ENCODE data around the gene TMEM106C. TPM values are rescaled to one million over a fixed set of nuclear protein-coding genes. Genes with fewer than 3 reads are reported as not detected.

The TMEM106C gene
- total RNA-seq, 2 donors from 2014 or later, result 54.6 to 91.1 TPM

DNA sequence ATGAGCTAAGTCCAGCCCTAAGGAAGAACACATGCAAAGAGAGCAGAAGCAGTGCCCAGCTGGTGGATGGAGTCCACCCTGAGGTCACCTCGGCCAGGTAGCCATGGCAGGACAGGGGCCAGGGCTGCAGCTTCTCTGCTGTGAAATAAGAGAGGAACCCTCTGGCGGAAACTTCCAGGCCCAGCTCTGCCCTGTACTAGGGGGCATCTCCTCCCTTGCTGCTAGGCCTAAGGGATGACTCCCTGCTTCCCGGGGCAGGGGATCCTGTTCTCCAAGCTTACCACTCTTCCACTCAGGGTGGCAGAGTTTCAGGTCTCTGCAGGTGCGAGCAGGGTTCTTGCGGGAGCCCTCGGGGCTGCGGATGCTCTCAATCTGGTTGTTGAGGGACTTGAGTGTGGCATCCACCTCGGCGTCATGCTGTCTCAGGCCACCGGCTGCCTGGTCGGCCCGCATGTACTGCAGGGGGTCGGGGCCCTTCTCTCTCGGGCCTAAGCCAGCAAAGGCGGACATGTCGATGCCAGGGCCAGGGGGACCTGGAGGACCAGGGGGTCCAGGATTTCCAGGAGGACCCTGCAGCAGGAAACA, 11.7 kb downstream of the TMEM106C start:
- no peak overlapping the region for H3K27ac ChIP-seq
- no peak overlapping the region for H3K4me3 ChIP-seq
- WGBS, result 96% methylated on average over 16 of the region's 16 CpGs
- H3K4me1 ChIP-seq (replicated peaks), result no peaks in the 10 kb centered on the region
- intact Hi-C loops (cut with DNase I), result no loop called here
- no peak for DNase-seq (ENCODE audit: low spot score)
- H3K36me3 ChIP-seq, result no peaks in the 10 kb centered on the region
- no peak for TF ChIP-seq POLR2AphosphoS5 (IDR thresholded peaks at IDR 0.05)
- TF ChIP-seq, protein P1, sequence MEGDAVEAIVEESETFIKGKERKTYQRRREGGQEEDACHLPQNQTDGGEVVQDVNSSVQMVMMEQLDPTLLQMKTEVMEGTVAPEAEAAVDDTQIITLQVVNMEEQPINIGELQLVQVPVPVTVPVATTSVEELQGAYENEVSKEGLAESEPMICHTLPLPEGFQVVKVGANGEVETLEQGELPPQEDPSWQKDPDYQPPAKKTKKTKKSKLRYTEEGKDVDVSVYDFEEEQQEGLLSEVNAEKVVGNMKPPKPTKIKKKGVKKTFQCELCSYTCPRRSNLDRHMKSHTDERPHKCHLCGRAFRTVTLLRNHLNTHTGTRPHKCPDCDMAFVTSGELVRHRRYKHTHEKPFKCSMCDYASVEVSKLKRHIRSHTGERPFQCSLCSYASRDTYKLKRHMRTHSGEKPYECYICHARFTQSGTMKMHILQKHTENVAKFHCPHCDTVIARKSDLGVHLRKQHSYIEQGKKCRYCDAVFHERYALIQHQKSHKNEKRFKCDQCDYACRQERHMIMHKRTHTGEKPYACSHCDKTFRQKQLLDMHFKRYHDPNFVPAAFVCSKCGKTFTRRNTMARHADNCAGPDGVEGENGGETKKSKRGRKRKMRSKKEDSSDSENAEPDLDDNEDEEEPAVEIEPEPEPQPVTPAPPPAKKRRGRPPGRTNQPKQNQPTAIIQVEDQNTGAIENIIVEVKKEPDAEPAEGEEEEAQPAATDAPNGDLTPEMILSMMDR (IDR thresholded peaks at IDR 0.05), result no peak
- TF ChIP-seq POLR2A (IDR thresholded peaks at IDR 0.05), result no peak
- H3K27me3 ChIP-seq (replicated peaks; ENCODE audit: insufficient read depth), result no peaks in the 10 kb centered on the region
- H3K9me3 ChIP-seq, result no peaks in the 10 kb centered on the region

DNA sequence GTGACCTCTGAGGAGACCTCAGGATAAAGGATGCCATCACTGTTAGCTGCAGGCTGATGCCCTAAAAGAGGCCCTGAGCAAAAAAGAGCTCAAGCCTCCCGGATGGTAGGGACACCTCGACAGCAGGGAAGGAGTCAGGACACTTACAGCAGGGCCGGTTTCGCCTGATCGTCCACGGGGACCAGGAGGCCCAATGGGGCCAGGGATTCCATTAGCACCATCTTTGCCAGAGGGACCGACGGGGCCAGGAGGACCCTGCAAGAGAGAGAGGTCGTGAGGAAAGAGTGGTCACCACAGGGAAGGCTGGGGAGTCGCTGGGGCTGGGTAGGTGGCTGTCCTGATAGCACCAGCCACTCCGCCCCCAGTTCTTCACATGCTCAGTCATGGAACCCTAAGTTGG, 12.4 kb downstream of the TMEM106C start:
- no peaks in the 10 kb centered on the region for H3K27me3 ChIP-seq (replicated peaks; ENCODE audit: insufficient read depth)
- no peaks in the 10 kb centered on the region for H3K9me3 ChIP-seq
- H3K27ac ChIP-seq, result no peak overlapping the region
- no peak for DNase-seq (ENCODE audit: low spot score)
- WGBS, result 92% methylated on average over 11 of the region's 11 CpGs
- H3K4me1 ChIP-seq (replicated peaks), result no peaks in the 10 kb centered on the region
- TF ChIP-seq POLR2A (IDR thresholded peaks at IDR 0.05) (no peak), POLR2AphosphoS5 (IDR thresholded peaks at IDR 0.05) (no peak)
- TF ChIP-seq, protein P1 (IDR thresholded peaks at IDR 0.05), result no peak
- no peak overlapping the region for H3K4me3 ChIP-seq
- no peaks in the 10 kb centered on the region for H3K36me3 ChIP-seq
- intact Hi-C loops (cut with DNase I), result no loop called here

GRCh38 chr12:47977046-47977771, 13.8 kb downstream of the TMEM106C start:
- Histone ChIP-seq H3K27me3 (replicated peaks; ENCODE audit: insufficient read depth) (no peaks in the 10 kb centered on the region), H3K9me3 (no peaks in the 10 kb centered on the region), H3K4me1 (replicated peaks) (no peaks in the 10 kb centered on the region), H3K36me3 (no peaks in the 10 kb centered on the region), H3K27ac (no peak overlapping the region), H3K4me3 (no peak overlapping the region)
- WGBS, result 78% methylated on average over 12 of the region's 12 CpGs
- intact Hi-C loops (cut with DNase I), result no loop called here
- TF ChIP-seq POLR2AphosphoS5 (IDR thresholded peaks at IDR 0.05), result no peak
- TF ChIP-seq, protein P1 (IDR thresholded peaks at IDR 0.05), result no peak
- no peak for TF ChIP-seq POLR2A (IDR thresholded peaks at IDR 0.05)
- no peak for DNase-seq (ENCODE audit: low spot score)

GRCh38 chr12:47977772-47978597, 14.6 kb downstream of the TMEM106C start:
- Histone ChIP-seq H3K4me1 (replicated peaks) (no peaks in the 10 kb centered on the region), H3K27ac (no peak overlapping the region), H3K36me3 (no peaks in the 10 kb centered on the region), H3K9me3 (no peaks in the 10 kb centered on the region), H3K4me3 (no peak overlapping the region), H3K27me3 (replicated peaks; ENCODE audit: insufficient read depth) (no peaks in the 10 kb centered on the region)
- no peak for TF ChIP-seq POLR2AphosphoS5 (IDR thresholded peaks at IDR 0.05)
- TF ChIP-seq POLR2A (IDR thresholded peaks at IDR 0.05), result no peak
- TF ChIP-seq, protein P1 (IDR thresholded peaks at IDR 0.05), result no peak
- WGBS, result 83% methylated on average over 18 of the region's 18 CpGs
- DNase-seq (ENCODE audit: low spot score), result no peak
- intact Hi-C loops (cut with DNase I), result no loop called here
